Activated T-helper 1 cell treated with anti-CD3 and anti-CD28 coated beads, Interleukin-2, amount 50 U/mL, for 16 hours (primary cell): ENCODE results near the gene TMX2.
"Not testable (repeated sequence)": the region's sequence is repeated elsewhere in the genome, so short reads cannot be mapped to it uniquely, and the experiment has no call there.

ENCODE experiments used
- DNase-seq, 2 donors: peaks; one replicate each; pipeline ENCODE4 v3.0.0-alpha.2; 2020; ENCODE audit warnings: low read depth in 1 of 2, low spot score in 1 of 2

The TMX2 gene

GRCh38 chr11:57713835-57714234 lies 1.4 kb downstream of the TMX2 start:
- no peak for DNase-seq

GRCh38 chr11:57716726-57717125 lies 4.3 kb downstream of the TMX2 start:
- not testable (repeated sequence) for DNase-seq

GRCh38 chr11:57727185-57727584 lies 14.8 kb downstream of the TMX2 start:
- no peak for DNase-seq

- DNase-seq: no peak
These were observed 16.4 kb downstream of the TMX2 start for GRCh38 chr11:57728829-57729228.

GRCh38 chr11:57729479-57729878 lies 17.1 kb downstream of the TMX2 start:
- DNase-seq: no peak

- DNase-seq: no peak
These were observed 20.3 kb downstream of the TMX2 start for GRCh38 chr11:57732661-57733060.

GRCh38 chr11:57735619-57736298 lies 23.4 kb downstream of the TMX2 start:
- no peak for DNase-seq

- peak; percentile 82 to 90 for DNase-seq
These were observed 29.0 kb downstream of the TMX2 start, which contains the start of gene SELENOH for GRCh38 chr11:57741132-57742086. Gene SELENOH, plus strand, starts transcription at chr11:57741491. Its CDS starts 105 bp downstream, at chr11:57741596.

GRCh38 chr11:57742087-57742452 lies 29.7 kb downstream of the TMX2 start:
- DNase-seq: no peak

GRCh38 chr11:57744357-57744756 lies 32.0 kb downstream of the TMX2 start:
- no peak for DNase-seq

- DNase-seq: no peak
These were observed 32.8 kb downstream of the TMX2 start for GRCh38 chr11:57745206-57745605.

GRCh38 chr11:57746920-57747319 lies 34.5 kb downstream of the TMX2 start:
- no peak for DNase-seq

GRCh38 chr11:57751176-57751575 lies 38.8 kb downstream of the TMX2 start:
- DNase-seq: no peak

GRCh38 chr11:57751676-57752253 lies 39.4 kb downstream of the TMX2 start, which contains the start of gene BTBD18:
Gene BTBD18, minus strand, starts transcription at chr11:57751819. Its CDS starts 631 bp downstream, at chr11:57751188.
- no peak for DNase-seq

GRCh38 chr11:57752954-57753353 lies 40.6 kb downstream of the TMX2 start:
- DNase-seq: no peak

- DNase-seq: no peak
These were observed 45.8 kb downstream of the TMX2 start for GRCh38 chr11:57758174-57758573.

GRCh38 chr11:57761301-57762234 lies 49.2 kb downstream of the TMX2 start, which contains the start of gene CTNND1:
Gene CTNND1, plus strand, starts transcription at chr11:57761802. Its CDS starts 29,677 bp downstream, at chr11:57791479.
- DNase-seq: no peak

GRCh38 chr11:57762235-57762861 lies 50.0 kb downstream of the TMX2 start:
- no peak for DNase-seq

- no peak for DNase-seq
These were observed 51.2 kb downstream of the TMX2 start for GRCh38 chr11:57763568-57763967.

- DNase-seq: no peak
These were observed 51.6 kb downstream of the TMX2 start for GRCh38 chr11:57764021-57764420.
